Stimulated activated CD4-positive, alpha-beta T cell treated with anti-CD3 and anti-CD28 coated beads, Interleukin-1b, Interleukin-23, amount 100 ng/mL, for 48 hours (primary cell): ENCODE measurements around the gene PPDPF.

Experiments used
- DNase-seq: peaks from one replicate; pipeline ENCODE4 v3.0.0-alpha.2; 2020

Gene PPDPF

GRCh38 chr20:63522091-63522868 is 1.7 kb downstream of the PPDPF start:
- no peak for DNase-seq

- peak; percentile 5 for DNase-seq
Observed at GRCh38 chr20:63522981-63523611, 2.5 kb downstream of the PPDPF start.

GRCh38 chr20:63525185-63525584 is 4.6 kb downstream of the PPDPF start:
- DNase-seq, result no peak

- no peak for DNase-seq
Observed at GRCh38 chr20:63525971-63526370, 5.4 kb downstream of the PPDPF start.

- DNase-seq, result no peak
Observed at GRCh38 chr20:63527184-63527583, 6.6 kb downstream of the PPDPF start.

GRCh38 chr20:63529180-63529860 is 8.8 kb downstream of the PPDPF start:
- DNase-seq, result no peak

- no peak for DNase-seq
Observed at GRCh38 chr20:63529861-63530787, 9.6 kb downstream of the PPDPF start.

- DNase-seq, result no peak
Observed at GRCh38 chr20:63530788-63531160, 10.2 kb downstream of the PPDPF start.

GRCh38 chr20:63531686-63532448 is 11.3 kb downstream of the PPDPF start:
- DNase-seq, result no peak

- DNase-seq, result no peak
Observed at GRCh38 chr20:63532449-63532971, 11.9 kb downstream of the PPDPF start.

- no peak for DNase-seq
Observed at GRCh38 chr20:63533388-63533787, 12.8 kb downstream of the PPDPF start.

- no peak for DNase-seq
Observed at GRCh38 chr20:63533871-63534393, 13.4 kb downstream of the PPDPF start.

- no peak for DNase-seq
Observed at GRCh38 chr20:63534427-63534830, 13.9 kb downstream of the PPDPF start.

GRCh38 chr20:63534831-63535651 is 14.5 kb downstream of the PPDPF start:
- no peak for DNase-seq

GRCh38 chr20:63536241-63536977 is 15.8 kb downstream of the PPDPF start:
- DNase-seq, result no peak

- DNase-seq, result peak; percentile 46
Observed at GRCh38 chr20:63536997-63537524, 16.5 kb downstream of the PPDPF start, which contains the start of gene PTK6. TSS of gene PTK6 (minus strand) at chr20:63537376. CDS start at chr20:63537314, 62 bp downstream.

- DNase-seq, result peak; percentile 96
Observed at GRCh38 chr20:63537525-63538203, 17.1 kb downstream of the PPDPF start.

GRCh38 chr20:63538204-63539091 is 17.9 kb downstream of the PPDPF start:
- no peak for DNase-seq
